NT2/D1 (cell line): ENCODE measurements around the gene EIF4G1.
A peak's percentile ranks its signal among the peaks of the same experiment; 100 is the strongest.

Experiments
- DNase-seq: peaks from one replicate; pipeline ENCODE4 v3.0.0-alpha.2; 2011; ENCODE audit warnings: low read depth, low spot score
- H3K27me3 ChIP-seq: 2 replicates; pipeline ENCODE4 v1.6.0; 2011; ENCODE audit warnings: mild to moderate bottlenecking; ENCODE audit not compliant: insufficient read length, insufficient read depth
- H3K36me3 ChIP-seq: 2 replicates; pipeline ENCODE4 v1.6.1; 2011; ENCODE audit warnings: mild to moderate bottlenecking, low read length, mixed read lengths; ENCODE audit not compliant: insufficient read depth, insufficient read length
- H3K4me1 ChIP-seq: 2 replicates; pipeline ENCODE4 v1.5.1; 2011; ENCODE audit not compliant: insufficient read depth, insufficient read length
- H3K4me3 ChIP-seq: 2 replicates; pipeline ENCODE4 v1.5.1; 2011; ENCODE audit warnings: low read depth; ENCODE audit not compliant: insufficient read length
- H3K9ac ChIP-seq: 2 replicates; pipeline ENCODE4 v1.6.0; 2011; ENCODE audit warnings: low read depth; ENCODE audit not compliant: insufficient read length
- H3K9me3 ChIP-seq: 2 replicates; pipeline ENCODE4 v1.5.1; 2011; ENCODE audit warnings: mild to moderate bottlenecking, low read length; ENCODE audit not compliant: insufficient read depth
- SUZ12 ChIP-seq: IDR thresholded peaks from 2 replicates; pipeline ENCODE4 v1.6.1; 2011; ENCODE audit not compliant: insufficient read length, insufficient read depth; ENCODE audit errors: extremely low read depth
- YY1 ChIP-seq: IDR thresholded peaks from 2 replicates; pipeline ENCODE4 v1.6.1; 2011; ENCODE audit not compliant: insufficient read length, insufficient read depth
- ZNF274 ChIP-seq: IDR thresholded peaks from 2 replicates; pipeline ENCODE4 v1.6.1; 2011; ENCODE audit warnings: mild to moderate bottlenecking, low read depth, low read length

Gene EIF4G1

GRCh38 chr3:184298759-184299487 is 15.5 kb upstream of the EIF4G1 start, which contains the start of gene PSMD2:
Gene PSMD2 (plus strand): TSS chr3:184299241. CDS start chr3:184299267, 26 bp downstream.
- Histone ChIP-seq H3K4me3 (peak within 1 kb of the TSS; percentile 98), H3K4me1 (no peaks in the 10 kb centered on the region), H3K9ac (peak within 1 kb of the TSS; percentile 98), H3K9me3 (no peaks in the 10 kb centered on the region), H3K36me3 (peaks cover 44% of the 10 kb centered on the region), H3K27me3 (no peaks in the 10 kb centered on the region)
- TF ChIP-seq ZNF274 (no peak), SUZ12 (no peak), YY1 (no peak)
- DNase-seq, result peak; percentile 96

GRCh38 chr3:184299488-184300377 is 14.7 kb upstream of the EIF4G1 start:
- H3K9me3 ChIP-seq, result no peaks in the 10 kb centered on the region
- H3K4me1 ChIP-seq, result no peaks in the 10 kb centered on the region
- peak overlapping the region; percentile 98 for H3K9ac ChIP-seq
- H3K27me3 ChIP-seq, result no peaks in the 10 kb centered on the region
- no peak for TF ChIP-seq SUZ12
- TF ChIP-seq ZNF274, result no peak
- no peak for TF ChIP-seq YY1
- no peak for DNase-seq
- peaks cover 52% of the 10 kb centered on the region for H3K36me3 ChIP-seq
- peak overlapping the region; percentile 98 for H3K4me3 ChIP-seq

GRCh38 chr3:184300378-184300720 is 14.1 kb upstream of the EIF4G1 start:
- Histone ChIP-seq H3K36me3 (peaks cover 58% of the 10 kb centered on the region), H3K9ac (peak overlapping the region; percentile 98), H3K4me3 (peak overlapping the region; percentile 98), H3K9me3 (no peaks in the 10 kb centered on the region), H3K4me1 (no peaks in the 10 kb centered on the region), H3K27me3 (no peaks in the 10 kb centered on the region)
- DNase-seq, result no peak
- no peak for TF ChIP-seq SUZ12
- TF ChIP-seq ZNF274, result no peak
- TF ChIP-seq YY1, result no peak

- no peak overlapping the region for H3K4me3 ChIP-seq
- no peak for TF ChIP-seq SUZ12
- TF ChIP-seq YY1, result no peak
- TF ChIP-seq ZNF274, result no peak
- peaks cover 95% of the 10 kb centered on the region for H3K36me3 ChIP-seq
- DNase-seq, result no peak
- H3K9ac ChIP-seq, result no peak overlapping the region
- H3K9me3 ChIP-seq, result no peaks in the 10 kb centered on the region
- H3K4me1 ChIP-seq, result no peaks in the 10 kb centered on the region
- H3K27me3 ChIP-seq, result no peaks in the 10 kb centered on the region
These were observed 8.8 kb upstream of the EIF4G1 start for GRCh38 chr3:184305577-184305976.

GRCh38 chr3:184306341-184306972 is 7.9 kb upstream of the EIF4G1 start:
- Histone ChIP-seq H3K4me1 (no peaks in the 10 kb centered on the region), H3K27me3 (no peaks in the 10 kb centered on the region), H3K4me3 (no peak overlapping the region), H3K36me3 (peaks cover 86% of the 10 kb centered on the region), H3K9ac (no peak overlapping the region), H3K9me3 (no peaks in the 10 kb centered on the region)
- TF ChIP-seq SUZ12 (no peak), ZNF274 (no peak), YY1 (no peak)
- no peak for DNase-seq

GRCh38 chr3:184307915-184308314 is 6.5 kb upstream of the EIF4G1 start:
- Histone ChIP-seq H3K4me3 (no peak overlapping the region), H3K9ac (no peak overlapping the region), H3K4me1 (no peaks in the 10 kb centered on the region), H3K27me3 (no peaks in the 10 kb centered on the region), H3K9me3 (no peaks in the 10 kb centered on the region), H3K36me3 (peaks cover 71% of the 10 kb centered on the region)
- no peak for DNase-seq
- TF ChIP-seq YY1, result no peak
- no peak for TF ChIP-seq ZNF274
- no peak for TF ChIP-seq SUZ12
